Measurements from ENCODE around the gene NMT1. TPM values are rescaled to one million over a fixed set of nuclear protein-coding genes. Genes with fewer than 3 reads are reported as not detected.

NMT1 gene
- total and polyA plus RNA-seq, 2 of the 13 experiments (the other 11 are each of a cell fraction or from before 2014, with no cell fraction given): 75.7 to 142 TPM

- TF ChIP-seq THAP9 (CRISPR knock-in tag; IDR thresholded peaks at IDR 0.05; ENCODE audit: borderline replicate concordance) (no peak; the same call in 1 of the 2 replicates), SMARCC2 (IDR thresholded peaks at IDR 0.05) (no peak), ZFP37 (CRISPR knock-in tag; IDR thresholded peaks at IDR 0.05; ENCODE audit: borderline replicate concordance) (no peak), ATF7 (IDR thresholded peaks at IDR 0.05) (no peak), ATF7 (CRISPR knock-in tag; IDR thresholded peaks at IDR 0.05) (no peak), ZBTB14 (CRISPR knock-in tag; IDR thresholded peaks at IDR 0.05) (no peak), ZNF251 (CRISPR knock-in tag; IDR thresholded peaks at IDR 0.05) (no peak), TIGD3 (CRISPR knock-in tag; IDR thresholded peaks at IDR 0.05; ENCODE audit: borderline replicate concordance) (no peak), CSRNP2 (CRISPR knock-in tag; conservative IDR thresholded peaks at IDR 0.05; ENCODE audit: low read depth) (no peak), SIX1 (CRISPR knock-in tag; IDR thresholded peaks at IDR 0.05; ENCODE audit: borderline replicate concordance) (no peak), SP2 (CRISPR knock-in tag; IDR thresholded peaks at IDR 0.05) (no peak), NCOA2 (CRISPR knock-in tag; IDR thresholded peaks at IDR 0.05) (no peak), IKZF4 (CRISPR knock-in tag; IDR thresholded peaks at IDR 0.05; ENCODE audit: borderline replicate concordance, low read depth, not compliant biosample characterization) (no peak), ZNF605 (CRISPR knock-in tag; IDR thresholded peaks at IDR 0.05) (no peak), CREM (IDR thresholded peaks at IDR 0.05) (no peak), CREM (CRISPR knock-in tag; IDR thresholded peaks at IDR 0.05) (no peak), ZNF644 (CRISPR knock-in tag; IDR thresholded peaks at IDR 0.05; ENCODE audit: low read depth) (no peak), ZNF296 (CRISPR knock-in tag; conservative IDR thresholded peaks at IDR 0.05) (no peak), ZHX1 (CRISPR knock-in tag; IDR thresholded peaks at IDR 0.05; ENCODE audit: low read depth) (no peak), ZC3H13 (CRISPR knock-in tag; IDR thresholded peaks at IDR 0.05) (no peak)
Observed at GRCh38 chr17:45098869-45099616, 37.9 kb downstream of the NMT1 start (continued).

Data from HepG2 (cell line).